ENCODE data around the gene TRIP6.

Gene TRIP6

GRCh38 chr7:100867040-100867775 is at the start of gene TRIP6:
TSS of gene TRIP6 (plus strand) at chr7:100867387. CDS start at chr7:100867498, 111 bp downstream.
- Mint-ChIP-seq H3K4me3 (peak within 1 kb of the TSS; percentile 90), H3K27me3 (ENCODE audit: low read depth) (no peaks in the 10 kb centered on the region), H3K36me3 (ENCODE audit: low read depth) (peaks cover 29% of the 10 kb centered on the region), H3K4me1 (ENCODE audit: low read depth) (peaks cover 10% of the 10 kb centered on the region), H3K27ac (peak within 1 kb of the TSS; percentile 95), H3K9me3 (no peaks in the 10 kb centered on the region)
- peak; percentile 68 for DNase-seq (ENCODE audit: low spot score)

GRCh38 chr7:100818366-100818765 is 48.8 kb upstream of the TRIP6 start:
- no peak for DNase-seq (ENCODE audit: low spot score)
- H3K36me3 Mint-ChIP-seq (ENCODE audit: low read depth), result no peaks in the 10 kb centered on the region
- H3K27me3 Mint-ChIP-seq (ENCODE audit: low read depth), result no peaks in the 10 kb centered on the region
- H3K4me3 Mint-ChIP-seq, result no peak overlapping the region
- H3K9me3 Mint-ChIP-seq, result no peaks in the 10 kb centered on the region
- H3K4me1 Mint-ChIP-seq (ENCODE audit: low read depth), result no peaks in the 10 kb centered on the region
- H3K27ac Mint-ChIP-seq, result no peak overlapping the region

- Mint-ChIP-seq H3K27ac (no peak overlapping the region), H3K36me3 (ENCODE audit: low read depth) (no peaks in the 10 kb centered on the region), H3K4me3 (no peak overlapping the region), H3K4me1 (ENCODE audit: low read depth) (no peaks in the 10 kb centered on the region), H3K9me3 (no peaks in the 10 kb centered on the region), H3K27me3 (ENCODE audit: low read depth) (no peaks in the 10 kb centered on the region)
- DNase-seq (ENCODE audit: low spot score), result no peak
These were observed 48.4 kb upstream of the TRIP6 start for GRCh38 chr7:100818825-100819224.

GRCh38 chr7:100819586-100819985 is 47.6 kb upstream of the TRIP6 start:
- peaks cover 2% of the 10 kb centered on the region for H3K27me3 Mint-ChIP-seq (ENCODE audit: low read depth)
- H3K9me3 Mint-ChIP-seq, result no peaks in the 10 kb centered on the region
- H3K27ac Mint-ChIP-seq, result no peak overlapping the region
- no peaks in the 10 kb centered on the region for H3K4me1 Mint-ChIP-seq (ENCODE audit: low read depth)
- H3K36me3 Mint-ChIP-seq (ENCODE audit: low read depth), result no peaks in the 10 kb centered on the region
- H3K4me3 Mint-ChIP-seq, result no peak overlapping the region
- no peak for DNase-seq (ENCODE audit: low spot score)

GRCh38 chr7:100822236-100823139 is 44.7 kb upstream of the TRIP6 start:
- H3K27ac Mint-ChIP-seq, result no peak overlapping the region
- no peaks in the 10 kb centered on the region for H3K9me3 Mint-ChIP-seq
- H3K4me1 Mint-ChIP-seq (ENCODE audit: low read depth), result peaks cover 7% of the 10 kb centered on the region
- H3K36me3 Mint-ChIP-seq (ENCODE audit: low read depth), result no peaks in the 10 kb centered on the region
- H3K27me3 Mint-ChIP-seq (ENCODE audit: low read depth), result peaks cover 22% of the 10 kb centered on the region
- H3K4me3 Mint-ChIP-seq, result no peak overlapping the region
- DNase-seq (ENCODE audit: low spot score), result no peak

- no peaks in the 10 kb centered on the region for H3K36me3 Mint-ChIP-seq (ENCODE audit: low read depth)
- no peak for DNase-seq (ENCODE audit: low spot score)
- H3K27ac Mint-ChIP-seq, result no peak overlapping the region
- no peaks in the 10 kb centered on the region for H3K9me3 Mint-ChIP-seq
- peaks cover 11% of the 10 kb centered on the region for H3K4me1 Mint-ChIP-seq (ENCODE audit: low read depth)
- H3K27me3 Mint-ChIP-seq (ENCODE audit: low read depth), result peaks cover 28% of the 10 kb centered on the region
- no peak overlapping the region for H3K4me3 Mint-ChIP-seq
These were observed 44.1 kb upstream of the TRIP6 start for GRCh38 chr7:100823140-100823525.

GRCh38 chr7:100823534-100823933 is 43.7 kb upstream of the TRIP6 start:
- Mint-ChIP-seq H3K36me3 (ENCODE audit: low read depth) (no peaks in the 10 kb centered on the region), H3K9me3 (no peaks in the 10 kb centered on the region), H3K4me3 (no peak overlapping the region), H3K27ac (no peak overlapping the region), H3K4me1 (ENCODE audit: low read depth) (peaks cover 12% of the 10 kb centered on the region), H3K27me3 (ENCODE audit: low read depth) (peaks cover 31% of the 10 kb centered on the region)
- no peak for DNase-seq (ENCODE audit: low spot score)

GRCh38 chr7:100824499-100825214 is 42.5 kb upstream of the TRIP6 start:
- no peaks in the 10 kb centered on the region for H3K9me3 Mint-ChIP-seq
- no peak for DNase-seq (ENCODE audit: low spot score)
- no peak overlapping the region for H3K27ac Mint-ChIP-seq
- peaks cover 14% of the 10 kb centered on the region for H3K4me1 Mint-ChIP-seq (ENCODE audit: low read depth)
- peaks cover 40% of the 10 kb centered on the region for H3K27me3 Mint-ChIP-seq (ENCODE audit: low read depth)
- H3K4me3 Mint-ChIP-seq, result no peak overlapping the region
- no peaks in the 10 kb centered on the region for H3K36me3 Mint-ChIP-seq (ENCODE audit: low read depth)

GRCh38 chr7:100825215-100825671 is 41.9 kb upstream of the TRIP6 start:
- H3K36me3 Mint-ChIP-seq (ENCODE audit: low read depth), result no peaks in the 10 kb centered on the region
- peaks cover 14% of the 10 kb centered on the region for H3K4me1 Mint-ChIP-seq (ENCODE audit: low read depth)
- H3K9me3 Mint-ChIP-seq, result no peaks in the 10 kb centered on the region
- H3K27me3 Mint-ChIP-seq (ENCODE audit: low read depth), result peaks cover 44% of the 10 kb centered on the region
- H3K27ac Mint-ChIP-seq, result no peak overlapping the region
- H3K4me3 Mint-ChIP-seq, result no peak overlapping the region
- no peak for DNase-seq (ENCODE audit: low spot score)

GRCh38 chr7:100825751-100826513 is 41.3 kb upstream of the TRIP6 start:
- Mint-ChIP-seq H3K9me3 (no peaks in the 10 kb centered on the region), H3K27me3 (ENCODE audit: low read depth) (peaks cover 49% of the 10 kb centered on the region), H3K27ac (no peak overlapping the region), H3K36me3 (ENCODE audit: low read depth) (no peaks in the 10 kb centered on the region), H3K4me3 (peak overlapping the region; percentile 68), H3K4me1 (ENCODE audit: low read depth) (peaks cover 14% of the 10 kb centered on the region)
- no peak for DNase-seq (ENCODE audit: low spot score)

GRCh38 chr7:100826514-100827329 is 40.5 kb upstream of the TRIP6 start:
- Mint-ChIP-seq H3K27me3 (ENCODE audit: low read depth) (peaks cover 50% of the 10 kb centered on the region), H3K4me3 (peak overlapping the region; percentile 68), H3K9me3 (no peaks in the 10 kb centered on the region), H3K36me3 (ENCODE audit: low read depth) (no peaks in the 10 kb centered on the region), H3K4me1 (ENCODE audit: low read depth) (peaks cover 14% of the 10 kb centered on the region), H3K27ac (no peak overlapping the region)
- no peak for DNase-seq (ENCODE audit: low spot score)

GRCh38 chr7:100827330-100828226 is 39.6 kb upstream of the TRIP6 start, which contains the start of gene EPHB4:
TSS of gene EPHB4 (minus strand) at chr7:100827523. CDS start at chr7:100827030, 493 bp downstream.
- DNase-seq (ENCODE audit: low spot score), result no peak
- Mint-ChIP-seq H3K4me3 (peak within 1 kb of the TSS; percentile 68), H3K4me1 (ENCODE audit: low read depth) (peaks cover 14% of the 10 kb centered on the region), H3K9me3 (no peaks in the 10 kb centered on the region), H3K27me3 (ENCODE audit: low read depth) (peaks cover 50% of the 10 kb centered on the region), H3K36me3 (ENCODE audit: low read depth) (no peaks in the 10 kb centered on the region), H3K27ac (no peak within 1 kb of the TSS)
